HG03342 (cell line): ENCODE results near the gene GRID2.
"Not testable (repeated sequence)": the region's sequence is repeated elsewhere in the genome, so short reads cannot be mapped to it uniquely, and the experiment has no call there.

Experiments
- ATAC-seq: cut with Tn5 transposase; IDR thresholded peaks from one replicate; pipeline ENCODE4 v1.9.1; 2021; ENCODE audit warnings: mild to moderate bottlenecking, moderate library complexity; ENCODE audit not compliant: unreplicated experiment

GRID2 gene

DNA sequence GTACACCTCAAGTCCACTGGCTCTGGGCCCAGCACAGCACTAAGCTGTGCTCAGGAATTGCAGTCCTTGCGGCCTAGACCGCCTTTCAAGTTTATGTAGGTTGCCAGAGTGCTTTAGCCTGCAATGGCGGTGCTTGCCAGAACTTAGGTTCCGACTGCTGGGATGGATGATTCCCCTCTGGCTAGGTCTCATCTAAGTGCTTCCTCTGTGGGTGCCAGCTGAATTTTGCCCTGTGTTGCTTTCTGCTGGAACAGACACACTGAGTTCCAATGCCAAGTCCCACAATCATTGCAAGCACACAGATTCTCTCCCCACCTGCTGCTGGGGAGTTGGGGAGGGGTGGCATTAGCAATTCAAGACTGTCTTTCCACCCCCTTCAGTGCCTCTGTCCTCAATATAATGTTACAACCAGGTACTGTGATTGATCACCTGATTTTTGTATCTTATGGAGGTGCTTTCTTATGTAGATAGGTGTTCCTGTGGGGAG lies 129.5 kb downstream of the GRID2 start:
- no peak for ATAC-seq

DNA sequence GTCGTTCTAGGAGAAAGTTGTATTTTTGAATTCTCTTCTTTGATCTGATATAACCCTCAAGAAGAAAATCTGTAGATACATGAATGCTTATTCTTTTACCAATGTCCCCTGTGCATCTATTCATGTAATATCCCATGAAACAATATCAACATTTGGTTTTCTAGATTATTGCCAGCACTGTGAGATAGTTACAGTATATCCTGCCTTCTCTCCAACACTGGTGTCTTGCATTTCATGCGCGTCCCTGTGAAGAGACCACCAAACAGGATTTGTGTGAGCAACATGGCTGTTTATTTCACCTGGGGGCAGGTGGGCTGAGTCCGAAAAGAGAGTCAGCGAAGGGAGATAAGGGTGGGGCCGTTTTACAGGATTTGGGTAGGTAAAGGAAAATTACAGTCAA lies 135.0 kb downstream of the GRID2 start:
- not testable (repeated sequence) for ATAC-seq

DNA sequence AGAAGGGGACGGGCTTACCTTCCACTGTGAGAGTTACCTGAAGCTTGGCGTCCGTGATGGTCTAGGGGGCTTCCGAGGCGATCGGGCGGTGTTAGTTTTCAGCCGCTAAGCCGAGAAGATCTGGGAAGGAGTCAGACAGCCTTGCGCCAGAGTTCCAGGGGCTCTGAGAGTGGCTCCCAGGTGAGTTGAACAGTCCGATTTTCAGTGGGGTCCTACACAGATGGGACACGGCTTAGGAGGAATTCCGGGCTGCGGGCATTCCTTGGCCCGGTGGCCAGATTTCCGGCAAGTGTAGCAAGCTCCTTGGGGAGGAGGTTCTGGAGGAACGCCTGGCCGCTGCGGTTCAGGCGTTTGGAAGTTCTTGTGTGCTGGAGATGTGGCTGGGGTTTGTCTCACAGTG lies 138.4 kb downstream of the GRID2 start:
- ATAC-seq, result not testable (repeated sequence)

DNA sequence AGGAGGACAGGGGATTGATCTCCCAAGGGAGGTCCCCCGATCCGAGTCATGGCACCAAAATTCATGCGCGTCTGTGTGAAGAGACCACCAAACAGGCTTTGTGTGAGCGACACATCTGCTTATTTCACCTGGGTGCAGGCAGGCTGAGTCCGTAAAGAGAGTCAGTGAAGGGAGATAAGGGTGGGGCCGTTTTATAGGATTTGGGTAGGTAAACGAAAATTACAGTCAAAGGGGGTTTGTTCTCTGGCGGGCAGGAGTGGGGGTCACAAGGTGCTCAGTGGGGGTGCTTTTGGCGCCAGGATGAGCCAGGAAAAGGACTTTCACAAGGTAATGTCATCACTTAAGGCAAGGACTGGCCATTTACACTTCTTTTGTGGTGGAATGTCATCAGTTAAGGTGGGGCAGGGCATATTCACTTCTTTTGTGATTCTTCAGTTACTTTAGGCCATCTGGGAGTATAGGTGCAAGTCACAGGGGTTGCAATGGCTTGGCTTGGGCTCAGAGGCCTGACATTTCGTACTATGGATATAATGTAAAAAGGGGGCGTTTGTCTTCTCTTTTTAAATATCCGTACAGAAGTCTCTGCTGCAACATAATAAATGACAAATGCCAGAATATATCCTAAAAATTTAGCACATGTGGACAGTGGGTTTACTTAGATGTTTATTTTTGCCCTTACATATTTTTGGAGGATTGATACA lies 140.5 kb downstream of the GRID2 start:
- not testable (repeated sequence) for ATAC-seq

DNA sequence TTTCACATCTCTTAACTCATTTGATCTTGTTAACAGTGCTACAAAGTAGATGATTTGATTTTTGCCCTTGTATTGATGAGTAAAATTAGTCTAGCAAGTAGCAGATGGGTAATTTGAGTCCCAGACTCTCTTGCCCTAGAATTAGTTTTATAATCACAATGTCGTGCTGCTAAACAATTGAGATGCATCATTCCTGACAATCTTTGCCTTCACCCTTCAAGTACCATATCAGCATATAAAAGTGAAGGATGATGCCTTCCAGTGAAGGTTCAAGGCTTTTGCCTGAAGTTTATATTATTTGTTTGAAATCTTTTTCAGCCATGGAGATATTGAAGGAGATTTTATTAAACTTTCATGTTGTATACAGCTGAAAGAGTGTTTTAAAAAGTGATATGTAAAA lies 141.4 kb downstream of the GRID2 start:
- no peak for ATAC-seq

DNA sequence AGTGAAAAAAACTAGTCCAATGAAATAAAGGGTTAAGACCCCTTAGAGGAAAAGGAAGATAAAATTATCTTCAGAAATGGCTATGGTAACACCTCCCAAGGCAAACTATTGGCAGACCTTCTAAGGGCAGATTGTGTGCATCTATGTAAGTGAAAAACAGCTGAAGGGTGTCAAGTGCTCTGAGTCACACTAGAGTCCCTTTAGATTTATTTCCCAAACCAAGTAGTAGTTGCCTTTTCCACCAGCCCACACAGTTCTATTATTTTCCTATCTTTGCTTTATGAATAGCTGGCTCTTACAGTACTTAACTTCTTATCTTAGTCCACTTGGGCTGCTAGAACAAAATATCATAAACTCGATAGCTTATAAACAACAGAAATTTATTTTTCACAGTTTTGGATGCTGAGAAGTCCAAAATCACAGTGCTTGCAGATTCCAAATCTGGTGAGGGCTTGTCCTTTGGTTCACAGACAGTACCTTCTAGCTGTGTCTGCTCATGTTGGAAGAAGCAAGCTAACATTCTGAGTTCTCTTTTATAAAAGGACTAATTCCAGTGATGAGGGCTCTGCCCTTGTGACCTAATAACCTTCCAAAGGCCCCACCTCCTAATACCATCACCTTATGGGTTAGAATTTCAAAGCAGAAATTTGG lies 143.6 kb downstream of the GRID2 start:
- no peak for ATAC-seq

DNA sequence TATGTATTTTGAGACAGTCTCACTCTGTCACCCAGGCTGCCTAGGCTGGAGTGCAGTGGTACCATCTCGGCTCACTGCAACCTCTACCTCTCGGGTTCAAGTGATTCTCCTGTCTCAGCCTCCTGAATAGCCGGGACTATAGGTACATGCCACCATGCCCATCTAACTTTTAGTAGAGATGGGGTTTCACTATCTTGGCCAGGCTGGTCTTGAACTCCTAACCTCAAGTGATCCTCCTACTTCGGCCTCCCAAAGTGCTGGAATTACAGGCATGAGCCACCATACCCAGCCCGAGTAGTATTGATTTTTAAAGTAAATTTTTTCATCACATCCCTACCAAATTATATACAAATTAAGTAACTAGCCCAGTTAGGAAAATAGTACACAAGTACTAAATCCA lies 144.4 kb downstream of the GRID2 start:
- not testable (repeated sequence) for ATAC-seq

DNA sequence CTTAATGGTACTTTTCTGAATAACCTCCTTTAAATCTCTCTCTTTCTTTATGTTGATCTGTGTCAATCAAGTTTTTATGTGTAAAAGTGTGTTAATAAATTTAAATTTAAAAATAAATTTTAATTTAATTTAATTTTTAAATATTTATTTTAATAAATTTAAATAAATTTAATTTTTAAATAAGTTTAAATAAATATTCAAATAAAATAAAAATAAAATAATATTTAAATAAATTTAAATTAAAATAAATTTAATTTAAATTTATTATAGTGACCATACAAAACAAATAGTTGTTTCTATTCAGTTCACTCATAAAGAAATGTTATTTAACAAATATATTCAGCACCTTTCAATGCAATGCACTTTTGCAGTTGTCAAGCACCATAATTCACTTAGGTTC lies 146.9 kb downstream of the GRID2 start:
- no peak for ATAC-seq

DNA sequence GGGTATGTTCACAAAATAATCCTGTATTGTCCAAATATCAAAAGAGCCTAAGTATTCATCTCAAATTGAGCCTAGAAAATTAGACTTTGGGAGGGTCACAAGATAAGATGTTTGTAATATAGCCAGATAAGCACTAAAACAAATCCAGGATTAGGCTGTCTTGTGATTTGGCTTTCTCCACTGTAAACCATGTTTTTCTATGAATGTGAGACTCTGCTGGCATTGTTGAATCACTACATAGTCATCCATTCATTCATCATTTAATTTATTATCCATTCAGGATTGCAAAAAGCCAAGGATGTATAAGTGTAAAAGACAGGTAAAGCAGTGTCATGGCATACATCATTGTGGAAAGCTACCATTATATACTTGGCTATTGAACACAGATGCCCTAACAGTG lies 148.0 kb downstream of the GRID2 start:
- no peak for ATAC-seq

DNA sequence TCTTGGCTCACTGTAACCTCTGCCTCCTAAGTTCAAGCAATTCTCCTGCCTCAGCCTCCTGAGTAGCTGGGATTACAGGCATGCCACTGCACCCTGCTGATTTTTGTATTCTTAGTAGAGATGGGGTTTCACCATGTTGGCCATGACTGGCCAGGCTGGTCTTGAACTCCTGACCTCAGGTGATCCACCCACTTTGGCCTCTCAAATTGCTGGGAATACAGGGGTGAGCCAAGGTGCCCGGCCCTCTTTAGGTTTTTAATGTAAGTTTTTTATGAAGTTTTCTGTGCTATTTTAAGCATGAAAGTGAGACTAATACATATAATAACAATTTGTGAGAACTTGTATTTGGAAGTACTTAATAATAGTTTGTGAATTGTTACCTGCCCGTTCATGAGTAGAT lies 148.6 kb downstream of the GRID2 start:
- not testable (repeated sequence) for ATAC-seq

DNA sequence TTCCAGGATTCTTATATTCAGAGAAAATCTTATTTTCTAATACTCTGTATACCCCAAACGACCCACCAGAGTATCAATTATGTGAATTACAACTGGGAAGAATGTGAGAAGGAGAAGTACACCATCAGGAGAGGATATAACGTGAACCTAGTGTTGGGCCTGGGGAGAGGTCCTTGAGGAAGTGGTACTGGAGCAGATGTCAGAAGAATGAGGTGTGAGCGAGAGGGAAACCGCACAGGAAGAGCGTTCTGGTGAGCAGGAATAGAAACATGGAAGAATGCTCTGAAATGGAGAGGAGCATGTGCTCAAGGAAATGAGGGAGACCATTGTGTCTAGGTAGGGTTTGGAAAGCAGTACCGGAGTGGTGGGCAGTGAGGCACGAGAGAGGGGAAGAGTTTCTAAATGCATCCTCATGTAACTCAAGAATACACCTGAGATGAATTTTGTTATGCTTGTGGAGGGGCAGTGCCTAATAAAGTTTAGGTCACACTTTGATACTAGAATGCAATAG lies 151.6 kb downstream of the GRID2 start:
- no peak for ATAC-seq

DNA sequence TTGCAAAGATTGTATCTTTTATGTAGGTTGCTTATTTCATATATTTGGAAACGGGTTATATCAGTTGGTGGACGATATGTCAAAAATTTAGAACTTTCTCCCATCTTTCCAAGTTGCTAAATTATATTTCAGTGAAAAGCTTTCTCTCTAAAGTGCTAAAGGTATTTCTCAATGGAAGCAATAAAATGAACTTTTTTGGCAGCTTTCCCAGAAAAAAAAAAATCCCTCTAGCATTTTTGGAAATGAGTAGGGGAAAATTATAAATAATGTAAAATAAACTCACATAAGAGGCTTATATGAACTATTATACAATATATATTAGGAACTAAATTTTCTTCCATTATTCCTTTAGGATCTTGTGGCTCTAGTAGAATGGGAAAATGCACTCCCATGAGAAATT lies 152.2 kb downstream of the GRID2 start:
- ATAC-seq, result no peak

DNA sequence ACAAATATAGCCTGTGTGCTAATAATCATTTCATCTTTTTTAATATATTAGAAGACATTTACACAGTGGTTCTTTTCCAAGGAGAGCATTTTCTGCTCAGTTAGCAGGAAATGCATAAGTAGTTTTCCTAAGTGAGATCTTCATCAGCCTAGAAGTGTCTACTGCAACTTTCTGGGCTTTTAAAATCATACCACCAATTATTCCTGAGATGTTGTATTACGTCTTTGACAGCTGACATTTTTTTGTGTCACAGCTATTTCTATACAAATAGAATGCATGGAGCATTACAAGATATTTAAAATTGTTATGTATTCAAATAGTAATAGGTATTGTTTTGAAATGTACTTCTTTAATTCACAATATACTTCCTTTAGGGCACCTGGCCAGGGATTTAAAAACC lies 158.0 kb downstream of the GRID2 start:
- ATAC-seq, result no peak

DNA sequence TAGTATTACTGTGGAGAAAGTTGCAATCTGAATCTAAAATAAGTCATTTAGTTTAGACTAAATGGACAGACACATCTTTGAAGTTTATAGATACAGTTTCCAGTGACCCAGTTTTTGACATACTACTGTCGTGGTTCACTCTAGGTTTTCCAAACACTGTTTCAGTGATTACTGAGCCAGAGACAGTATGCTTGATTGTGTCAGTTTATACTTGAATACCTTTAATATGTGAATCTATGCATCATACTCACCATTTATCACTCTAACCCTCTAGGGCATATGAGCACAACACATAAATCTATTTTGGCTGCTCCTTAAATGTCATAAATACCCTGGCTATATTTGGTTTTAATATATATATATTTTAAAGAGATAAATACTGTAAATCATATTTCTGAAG lies 173.5 kb downstream of the GRID2 start:
- no peak for ATAC-seq

DNA sequence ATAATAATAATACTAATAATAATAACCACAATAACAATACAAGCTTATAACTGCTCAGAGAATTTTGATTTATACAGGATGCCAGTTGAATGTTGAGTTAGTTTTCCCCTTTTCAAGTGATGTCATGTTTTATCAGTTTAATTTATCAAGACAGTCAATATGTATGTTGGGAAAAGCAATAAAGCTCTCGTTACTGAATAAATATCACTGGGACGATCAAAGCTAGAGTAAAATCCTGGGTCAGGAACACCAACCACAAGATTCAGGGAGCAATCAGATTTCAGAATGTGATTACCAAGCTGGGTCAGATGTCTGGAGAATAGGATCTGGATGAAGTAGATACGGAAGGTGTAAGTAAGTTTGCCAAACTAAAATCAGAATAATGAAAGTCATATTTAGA lies 179.6 kb downstream of the GRID2 start:
- no peak for ATAC-seq

DNA sequence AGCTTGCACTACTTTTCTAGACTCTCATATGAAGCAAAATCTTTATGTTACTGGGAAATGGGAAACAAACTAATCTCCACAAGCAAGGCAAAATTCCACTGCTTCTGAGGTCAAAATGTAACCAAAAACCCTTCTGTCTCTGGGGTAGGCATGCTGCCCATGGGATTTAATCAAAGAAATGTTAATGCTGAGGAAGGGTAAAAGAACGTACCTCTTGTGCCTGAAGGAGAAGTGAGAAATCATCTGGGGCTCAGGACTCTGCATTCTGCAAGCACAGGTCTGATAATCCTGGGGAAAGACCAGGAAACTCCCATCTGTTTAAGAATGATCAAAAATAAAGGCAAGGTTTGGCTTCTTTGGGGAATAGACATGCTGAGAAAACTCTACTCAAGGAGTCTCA lies 184.7 kb downstream of the GRID2 start:
- no peak for ATAC-seq

DNA sequence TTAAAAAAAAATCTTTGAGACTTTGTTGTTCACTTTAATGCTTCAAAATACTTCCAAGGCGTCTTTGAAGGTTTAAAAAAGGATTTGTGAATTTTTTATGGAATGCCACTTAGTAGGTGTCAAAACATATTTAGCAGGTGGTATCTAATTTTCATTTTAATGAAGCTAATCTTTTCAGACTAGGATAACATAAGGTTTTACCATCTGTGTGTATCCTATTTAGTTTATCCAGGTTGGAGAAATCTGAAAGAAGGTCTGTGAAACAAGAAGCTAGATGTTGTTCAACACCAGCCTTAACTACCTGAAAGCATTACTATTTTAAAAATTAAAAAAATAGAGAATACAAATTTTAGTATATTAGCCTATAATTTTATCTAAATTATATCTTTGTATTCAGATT lies 193.4 kb downstream of the GRID2 start:
- ATAC-seq, result no peak

DNA sequence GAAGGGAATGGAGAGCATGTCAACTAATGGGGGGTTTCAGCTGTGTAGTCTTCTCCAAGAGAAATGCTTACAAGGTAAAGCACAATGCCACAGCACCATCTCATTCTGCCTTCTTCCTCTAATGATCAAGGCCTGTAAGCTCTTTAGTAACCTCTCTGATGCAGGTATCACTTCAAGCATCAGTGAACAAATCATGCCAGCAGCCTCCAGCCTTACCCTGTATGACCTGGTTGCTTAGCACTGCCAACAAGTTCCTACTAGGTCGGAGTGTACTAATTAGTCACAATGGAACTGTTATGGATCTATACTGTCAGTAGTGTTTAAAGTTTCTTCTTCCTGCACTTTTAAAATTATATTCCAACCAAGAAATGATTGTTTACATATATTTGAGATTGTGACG lies 197.7 kb downstream of the GRID2 start:
- ATAC-seq, result no peak

DNA sequence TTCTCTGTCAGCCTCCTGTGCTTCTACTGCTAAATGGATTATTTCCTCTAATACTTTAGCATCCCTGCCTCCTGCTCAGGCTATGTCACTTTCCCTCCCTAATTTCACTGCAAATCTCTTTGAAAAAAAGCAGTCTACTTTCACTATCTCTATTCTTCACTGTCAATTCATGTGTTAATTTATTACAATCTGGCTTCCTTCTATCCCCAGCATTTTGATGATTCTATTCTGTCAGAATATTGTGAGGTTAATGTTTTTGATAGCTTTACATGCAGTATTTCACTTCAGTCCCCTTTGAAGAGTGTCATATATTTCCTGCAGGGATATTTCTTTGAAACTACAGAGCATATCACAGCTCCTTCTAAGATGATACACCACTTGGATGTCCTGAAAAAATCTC lies 203.2 kb downstream of the GRID2 start:
- no peak for ATAC-seq

DNA sequence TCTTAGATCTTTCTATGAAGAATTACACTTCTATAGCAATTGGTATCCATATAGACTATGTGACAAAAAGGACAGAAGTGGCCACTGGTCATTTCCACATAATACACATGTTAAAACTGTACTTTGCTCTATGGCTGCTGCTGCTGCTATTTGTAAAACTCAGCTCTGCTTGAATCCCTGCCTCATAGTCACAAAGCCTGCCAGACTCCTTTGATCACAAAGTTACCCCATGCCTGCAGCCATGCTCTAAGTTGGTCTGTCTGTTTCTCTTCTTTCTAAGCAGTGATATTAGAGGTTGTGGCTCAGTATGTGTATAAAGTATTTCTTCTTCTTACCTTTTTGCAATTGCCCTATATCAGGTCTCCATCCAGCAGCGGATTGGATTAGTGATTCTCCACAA lies 210.9 kb downstream of the GRID2 start:
- no peak for ATAC-seq

DNA sequence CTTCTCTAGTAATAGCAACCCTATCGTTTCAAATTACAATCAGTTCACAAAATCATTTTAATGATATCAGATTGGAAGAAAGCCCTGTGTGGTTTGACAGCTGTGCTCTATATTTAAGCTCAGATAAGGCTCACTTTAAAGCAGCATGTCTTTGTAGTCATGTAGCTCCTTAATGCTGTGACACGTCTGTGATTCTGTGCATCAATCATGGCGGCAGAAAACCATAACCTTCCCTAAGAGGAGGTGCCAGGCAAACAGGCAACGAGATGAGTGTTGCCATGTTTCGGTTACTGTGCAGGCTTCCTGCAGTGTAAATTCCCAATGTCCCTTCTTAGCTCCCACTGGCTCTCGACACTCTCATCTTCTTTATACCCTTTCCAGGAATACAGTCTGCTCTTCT lies 212.7 kb downstream of the GRID2 start:
- no peak for ATAC-seq

DNA sequence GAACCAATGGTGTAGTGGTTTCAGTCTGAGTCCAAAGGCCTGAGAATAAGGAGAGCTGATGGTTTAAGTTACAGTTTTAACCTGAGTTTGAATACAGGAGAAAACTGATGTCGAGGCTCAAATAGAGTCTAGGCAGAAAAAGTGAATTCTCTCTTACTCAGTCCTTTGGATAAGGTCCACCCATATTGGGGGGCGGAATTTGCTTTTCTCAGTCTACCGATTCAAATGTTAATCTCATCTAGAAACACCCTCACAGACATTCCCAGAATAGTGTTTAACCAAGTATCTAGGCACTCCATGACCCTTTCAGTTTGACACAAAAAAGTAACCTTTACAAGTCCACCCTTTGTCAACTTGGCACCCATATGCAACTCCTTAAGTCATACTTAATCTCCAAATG lies 216.0 kb downstream of the GRID2 start:
- no peak for ATAC-seq

DNA sequence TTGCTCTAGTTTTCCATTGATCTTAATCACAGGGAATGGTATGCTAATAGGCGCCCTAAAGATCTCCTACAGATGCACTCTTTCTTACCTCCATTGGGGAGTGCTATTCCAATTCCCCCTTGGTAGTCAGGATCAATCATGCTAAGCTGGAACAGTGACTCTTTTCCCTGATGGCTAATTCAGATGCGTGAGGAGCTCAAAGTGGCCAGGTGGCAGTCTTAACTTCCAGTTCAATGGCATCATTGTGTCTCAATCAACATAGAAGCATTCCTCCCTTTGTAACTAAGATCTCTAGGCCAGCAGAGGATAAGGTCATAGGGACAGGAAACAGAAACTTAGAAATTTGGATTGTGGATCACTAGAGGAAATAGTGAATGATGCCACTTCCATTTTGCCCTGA lies 216.8 kb downstream of the GRID2 start:
- ATAC-seq, result no peak
